Panc1 (cell line): ENCODE data around the gene TULP4. TPM values are rescaled to one million over a fixed set of nuclear protein-coding genes. Genes with fewer than 3 reads are reported as not detected.

Experiments
- ATAC-seq: fragments of 200-7000 bp; cut with Tn5 transposase; 2 replicates; pipeline ENCODE4 v1.9.1; 2020; ENCODE audit warnings: mild to moderate bottlenecking, moderate library complexity
- BruUV-seq: library from RNA; stranded (reverse); fragments of 400-500 nt; replicated peaks from 2 replicates; lab custom pipeline; 2021; lab: Mats Ljungman, UMichigan
- CTCF ChIA-PET: fragments of 300-600 bp; sonication (Branson Sonifier 250); formaldehyde crosslinking; loops from one replicate; lab custom pipeline; 2022; ENCODE audit warnings: antibody characterized with exemption; lab: Charles Lee
- POLR2A ChIA-PET: fragments of 300-600 bp; sonication (Branson Sonifier 250); formaldehyde crosslinking; loops from one replicate; lab custom pipeline; 2022; ENCODE audit warnings: antibody characterized with exemption; lab: Charles Lee
- DNase-seq: peaks from one replicate; pipeline ENCODE4 v3.0.0-alpha.2; 2010; ENCODE audit warnings: low read depth, low spot score
- H3K27ac ChIP-seq: 2 replicates; pipeline ENCODE4 v1.5.1; 2011; ENCODE audit warnings: mild to moderate bottlenecking, low read length, inconsistent platforms
- H3K27me3 ChIP-seq: fragments of 200-500 bp; sonication (Bioruptor generic); 2 replicates; pipeline ENCODE4 v1.6.0; 2014; ENCODE audit warnings: low read length, inconsistent platforms; ENCODE audit not compliant: control insufficient read depth, insufficient read depth
- H3K36me3 ChIP-seq: fragments of 200-500 bp; sonication (Bioruptor generic); 2 replicates; pipeline ENCODE4 v1.5.1; 2014; ENCODE audit warnings: inconsistent platforms, mild to moderate bottlenecking, low read length, moderate library complexity; ENCODE audit not compliant: control insufficient read depth, insufficient read depth
- H3K4me1 ChIP-seq: 2 replicates; pipeline ENCODE4 v1.5.1; 2011; ENCODE audit warnings: inconsistent platforms, mild to moderate bottlenecking, low read length, moderate library complexity; ENCODE audit not compliant: control insufficient read depth, insufficient read depth
- H3K4me3 ChIP-seq, 2 experiments: 2 replicates each; pipeline ENCODE4 v1.5.1; 2011 to 2012; ENCODE audit warnings: low read depth in 2 of 2, low read length in 2 of 2, mild to moderate bottlenecking in 2 of 2, inconsistent platforms in 1 of 2, moderate library complexity in 1 of 2
- H3K9me3 ChIP-seq: fragments of 200-500 bp; sonication (Bioruptor generic); 2 replicates; pipeline ENCODE4 v1.5.1; 2014; ENCODE audit warnings: low read depth, mild to moderate bottlenecking, inconsistent platforms, low read length, moderate library complexity; ENCODE audit not compliant: control insufficient read depth, insufficient read depth
- CTCF ChIP-seq: fragments of 450-650 bp; IDR thresholded peaks from 2 replicates; pipeline ENCODE4 v1.5.1; 2017; ENCODE audit warnings: mild to moderate bottlenecking
- POLR2AphosphoS5 ChIP-seq: IDR thresholded peaks from 2 replicates; pipeline ENCODE4 v1.6.1; 2012; ENCODE audit warnings: mild to moderate bottlenecking, low read depth, low read length, moderate library complexity
- REST ChIP-seq, 2 experiments: IDR thresholded peaks; 2 replicates each; pipeline ENCODE4 v1.6.1; 2011 to 2012; ENCODE audit warnings: low read depth in 2 of 2, control low read depth in 1 of 2, low read length in 1 of 2, mild to moderate bottlenecking in 1 of 2, moderate library complexity in 1 of 2; ENCODE audit not compliant: insufficient read depth in 1 of 2
- SIN3A ChIP-seq: IDR thresholded peaks from 2 replicates; pipeline ENCODE4 v1.6.1; 2012; ENCODE audit warnings: low read depth, mild to moderate bottlenecking, low read length, moderate library complexity, borderline replicate concordance; ENCODE audit not compliant: insufficient read depth
- TCF7L2 ChIP-seq: IDR thresholded peaks from 2 replicates; pipeline ENCODE4 v1.6.1; 2011; ENCODE audit warnings: mild to moderate bottlenecking, low read depth, low read length, inconsistent platforms
- in situ Hi-C: cut with HindIII; loops from 2 replicates; pipeline ENCODE4 v1.10.0; 2016; ENCODE audit warnings: low sequenced_read_pairs, low pct_unique_long_range_greater_than_20kb
- intact Hi-C: fragments of 100-400 bp; cut with micrococcal nuclease; formaldehyde crosslinking; loops from one replicate; pipeline ENCODE4 v1.10.0; 2022; ENCODE audit not compliant: unreplicated experiment
- total RNA-seq: library from RNA; stranded (reverse); gene quantifications from one replicate; pipeline ENCODE4 v1.2.1, GENCODE V29; 2021; ENCODE audit not compliant: unreplicated experiment

Gene TULP4
- total RNA-seq, 1 experiment from 2014 or later, result 105 TPM

GRCh38 chr6:158545043-158545966 is 233.0 kb downstream of the TULP4 start:
- H3K4me3 ChIP-seq, result no peak overlapping the region
- TF ChIP-seq POLR2AphosphoS5, result no peak
- no peak for TF ChIP-seq TCF7L2
- no peak for TF ChIP-seq CTCF
- no peak for TF ChIP-seq REST (IDR thresholded peaks at IDR 0.05; ENCODE audit: insufficient read depth in 1 of 2, low read depth in 2 of 2, low read length in 1 of 2)
- no peak for TF ChIP-seq SIN3A
- no peaks in the 10 kb centered on the region for H3K27me3 ChIP-seq
- no peak for ATAC-seq
- BruUV-seq, result no TSS peak
- H3K4me1 ChIP-seq, result peaks cover 3% of the 10 kb centered on the region; the same call in 1 of the 2 replicates
- H3K9me3 ChIP-seq, result no peaks in the 10 kb centered on the region
- H3K36me3 ChIP-seq, result no peaks in the 10 kb centered on the region
- in situ Hi-C loops, result no loop called here
- no peak for DNase-seq
- no peak overlapping the region for H3K27ac ChIP-seq
- intact Hi-C loops, result no loop called here
- POLR2A ChIA-PET, result no interaction called here
- CTCF ChIA-PET, result interaction anchor here (0.9 kb wide), 1 partner anchor 11 kb away, joined by 3 read pairs; no protein-coding TSS in a partner anchor

- DNase-seq (no peak), ATAC-seq (no peak)
- POLR2A ChIA-PET, result no interaction called here
- Histone ChIP-seq H3K36me3 (no peaks in the 10 kb centered on the region), H3K4me1 (peaks cover 3% of the 10 kb centered on the region; the same call in 1 of the 2 replicates), H3K4me3 (no peak overlapping the region), H3K27me3 (no peaks in the 10 kb centered on the region), H3K9me3 (no peaks in the 10 kb centered on the region), H3K27ac (no peak overlapping the region)
- TF ChIP-seq SIN3A (no peak), CTCF (no peak), TCF7L2 (no peak), REST (IDR thresholded peaks at IDR 0.05; ENCODE audit: insufficient read depth in 1 of 2, low read depth in 2 of 2, low read length in 1 of 2) (no peak), POLR2AphosphoS5 (no peak)
- intact Hi-C loops, result no loop called here
- CTCF ChIA-PET, result no interaction called here
- in situ Hi-C loops, result no loop called here
- BruUV-seq, result no TSS peak
Observed at GRCh38 chr6:158548418-158549161, 236.3 kb downstream of the TULP4 start.
